Neural cell (in vitro differentiated cells): ENCODE data around the gene NHS. TPM values are rescaled to one million over a fixed set of nuclear protein-coding genes. Genes with fewer than 3 reads are reported as not detected.

Experiments
- H2AFZ ChIP-seq: fragments of 200-600, 300-800 bp; sonication (generic), shearing (Covaris generic); 2 replicates; pipeline ENCODE4 v1.6.0; 2014; ENCODE audit warnings: low read depth, mild to moderate bottlenecking, antibody characterized with exemption, low read length, moderate library complexity
- H3F3A ChIP-seq: fragments of 200-600 bp; shearing (Covaris generic); 2 replicates; pipeline ENCODE4 v1.6.1; 2016; ENCODE audit warnings: mild to moderate bottlenecking, moderate library complexity, mixed read lengths, antibody characterized with exemption, low read length; ENCODE audit not compliant: insufficient read depth, poor library complexity, severe bottlenecking
- H3K27ac ChIP-seq: fragments of 200-600, 300-800 bp; sonication (generic), shearing (Covaris generic); 2 replicates; pipeline ENCODE4 v1.5.1; 2014; ENCODE audit warnings: mild to moderate bottlenecking, low read length, moderate library complexity
- H3K27me3 ChIP-seq: fragments of 300-800, 200-600 bp; sonication (generic), shearing (Covaris generic); 2 replicates; pipeline ENCODE4 v1.6.0; 2014; ENCODE audit warnings: mild to moderate bottlenecking, low read depth, low read length, moderate library complexity; ENCODE audit not compliant: insufficient read depth
- H3K36me3 ChIP-seq: fragments of 300-800, 200-600 bp; sonication (generic), shearing (Covaris generic); 2 replicates; pipeline ENCODE4 v1.5.1; 2014; ENCODE audit warnings: mild to moderate bottlenecking, antibody characterized with exemption, low read length, moderate library complexity; ENCODE audit not compliant: insufficient read depth
- H3K4me2 ChIP-seq: fragments of 300-800, 200-600 bp; sonication (generic), shearing (Covaris generic); 2 replicates; pipeline ENCODE4 v1.6.0; 2014; ENCODE audit warnings: mild to moderate bottlenecking, low read length
- H3K4me3 ChIP-seq: fragments of 300-800, 200-600 bp; sonication (generic), shearing (Covaris generic); 2 replicates; pipeline ENCODE4 v1.5.1; 2014; ENCODE audit warnings: mild to moderate bottlenecking, low read length, moderate library complexity
- H3K79me2 ChIP-seq: fragments of 200-600 bp; shearing (Covaris generic); replicated peaks from 2 replicates; pipeline ENCODE4 v1.6.0; 2014; ENCODE audit warnings: mild to moderate bottlenecking, low read length, moderate library complexity; ENCODE audit not compliant: insufficient read depth
- H3K9ac ChIP-seq: fragments of 300-800, 200-600 bp; sonication (generic), shearing (Covaris generic); 2 replicates; pipeline ENCODE4 v1.6.1; 2016; ENCODE audit warnings: mild to moderate bottlenecking, low read length, mixed read lengths
- H3K9me2 ChIP-seq: fragments of 200-600 bp; shearing (Covaris generic); 2 replicates; pipeline ENCODE4 v1.6.1; 2016; ENCODE audit warnings: mild to moderate bottlenecking, low read length, mixed read lengths; ENCODE audit not compliant: insufficient read depth
- H3K9me3 ChIP-seq: fragments of 200-600, 300-800 bp; sonication (generic), shearing (Covaris generic); 2 replicates; pipeline ENCODE4 v1.6.1; 2016; ENCODE audit warnings: mild to moderate bottlenecking, mixed run types, low read length, moderate library complexity, mixed read lengths
- H4K20me1 ChIP-seq: fragments of 200-600 bp; shearing (Covaris generic); 2 replicates; pipeline ENCODE4 v1.6.1; 2016; ENCODE audit warnings: mild to moderate bottlenecking, mixed run types; ENCODE audit not compliant: insufficient read depth
- EP300 ChIP-seq: fragments of 450-650 bp; conservative IDR thresholded peaks from 2 replicates; pipeline ENCODE4 v1.6.1; 2014; ENCODE audit warnings: antibody characterized with exemption, mild to moderate bottlenecking, moderate library complexity; ENCODE audit not compliant: poor library complexity, severe bottlenecking
- EZH2 ChIP-seq: fragments of 200-600, 300-800 bp; shearing (Covaris generic), sonication (generic); IDR thresholded peaks from 2 replicates; pipeline ENCODE4 v1.6.1; 2014; ENCODE audit warnings: antibody characterized with exemption, low read length, borderline replicate concordance, mild to moderate bottlenecking; ENCODE audit not compliant: insufficient read depth, poor library complexity, severe bottlenecking
- MXI1 ChIP-seq: fragments of 450-650 bp; conservative IDR thresholded peaks from 2 replicates; pipeline ENCODE4 v1.6.1; 2014; ENCODE audit warnings: antibody characterized with exemption, mild to moderate bottlenecking; ENCODE audit not compliant: poor library complexity, severe bottlenecking
- POLR2AphosphoS5 ChIP-seq: IDR thresholded peaks from 2 replicates; pipeline ENCODE4 v1.6.1; 2012
- RAD21 ChIP-seq: fragments of 450-650 bp; conservative IDR thresholded peaks from 2 replicates; pipeline ENCODE4 v1.6.1; 2014; ENCODE audit warnings: antibody characterized with exemption, mild to moderate bottlenecking, moderate library complexity
- SMC3 ChIP-seq: fragments of 450-650 bp; conservative IDR thresholded peaks from 2 replicates; pipeline ENCODE4 v1.6.1; 2014; ENCODE audit warnings: antibody characterized with exemption, mild to moderate bottlenecking, moderate library complexity; ENCODE audit not compliant: poor library complexity
- TAF1 ChIP-seq: IDR thresholded peaks from 2 replicates; pipeline ENCODE4 v1.6.1; 2012; ENCODE audit warnings: low read depth
- polyA plus RNA-seq: library from polyadenylated mRNA; depleted of rRNA; stranded (reverse); fragments of >200 nt; gene quantifications from 2 replicates; pipeline ENCODE4 v1.2.3, GENCODE V29; 2014
- TF ChIP-seq, protein P1 (sequence below): fragments of 450-650 bp; IDR thresholded peaks from 2 replicates; pipeline ENCODE4 v1.5.1; 2014; ENCODE audit warnings: antibody characterized with exemption, mild to moderate bottlenecking, moderate library complexity; ENCODE audit not compliant: poor library complexity, severe bottlenecking
- TF ChIP-seq, protein P2 (sequence below): IDR thresholded peaks from 2 replicates; pipeline ENCODE4 v1.6.1; 2012; ENCODE audit warnings: borderline replicate concordance

NHS gene
- polyA plus RNA-seq, 1 donor from 2014 or later = 1.9 TPM

DNA sequence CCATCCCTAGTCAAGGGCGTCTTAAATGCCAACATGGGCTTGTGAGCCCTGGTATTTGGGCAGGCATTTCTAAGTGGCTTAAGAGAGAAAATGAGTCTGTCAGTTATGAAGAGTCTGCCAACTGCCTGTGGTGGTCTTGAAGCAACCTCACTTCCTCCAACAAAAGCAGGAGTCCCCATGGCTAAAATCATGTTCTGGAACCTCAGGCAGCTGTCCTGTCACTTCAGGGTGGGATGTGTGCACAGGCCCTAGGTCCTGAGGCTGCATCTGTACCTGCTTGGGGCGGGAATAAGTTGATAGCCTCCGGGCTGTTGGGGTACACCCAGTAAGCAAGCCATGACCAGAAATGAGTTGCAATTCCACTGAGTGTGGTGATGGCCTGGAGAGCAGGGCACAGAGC lies 247.3 kb downstream of the NHS start:
- H2AFZ ChIP-seq = no peak overlapping the region
- H3K79me2 ChIP-seq = no peaks in the 10 kb centered on the region
- no peaks in the 10 kb centered on the region for H3F3A ChIP-seq
- no peak overlapping the region for H3K4me3 ChIP-seq
- H3K9me2 ChIP-seq = no peaks in the 10 kb centered on the region
- H3K36me3 ChIP-seq = no peaks in the 10 kb centered on the region
- no peaks in the 10 kb centered on the region for H3K27me3 ChIP-seq
- H4K20me1 ChIP-seq = no peaks in the 10 kb centered on the region
- H3K9ac ChIP-seq = no peak overlapping the region
- TF ChIP-seq RAD21 (no peak), TAF1 (no peak), MXI1 (no peak), EP300 (no peak), POLR2AphosphoS5 (no peak), EZH2 (no peak), SMC3 (no peak)
- TF ChIP-seq, protein P1, sequence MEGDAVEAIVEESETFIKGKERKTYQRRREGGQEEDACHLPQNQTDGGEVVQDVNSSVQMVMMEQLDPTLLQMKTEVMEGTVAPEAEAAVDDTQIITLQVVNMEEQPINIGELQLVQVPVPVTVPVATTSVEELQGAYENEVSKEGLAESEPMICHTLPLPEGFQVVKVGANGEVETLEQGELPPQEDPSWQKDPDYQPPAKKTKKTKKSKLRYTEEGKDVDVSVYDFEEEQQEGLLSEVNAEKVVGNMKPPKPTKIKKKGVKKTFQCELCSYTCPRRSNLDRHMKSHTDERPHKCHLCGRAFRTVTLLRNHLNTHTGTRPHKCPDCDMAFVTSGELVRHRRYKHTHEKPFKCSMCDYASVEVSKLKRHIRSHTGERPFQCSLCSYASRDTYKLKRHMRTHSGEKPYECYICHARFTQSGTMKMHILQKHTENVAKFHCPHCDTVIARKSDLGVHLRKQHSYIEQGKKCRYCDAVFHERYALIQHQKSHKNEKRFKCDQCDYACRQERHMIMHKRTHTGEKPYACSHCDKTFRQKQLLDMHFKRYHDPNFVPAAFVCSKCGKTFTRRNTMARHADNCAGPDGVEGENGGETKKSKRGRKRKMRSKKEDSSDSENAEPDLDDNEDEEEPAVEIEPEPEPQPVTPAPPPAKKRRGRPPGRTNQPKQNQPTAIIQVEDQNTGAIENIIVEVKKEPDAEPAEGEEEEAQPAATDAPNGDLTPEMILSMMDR = no peak
- TF ChIP-seq, protein P2, sequence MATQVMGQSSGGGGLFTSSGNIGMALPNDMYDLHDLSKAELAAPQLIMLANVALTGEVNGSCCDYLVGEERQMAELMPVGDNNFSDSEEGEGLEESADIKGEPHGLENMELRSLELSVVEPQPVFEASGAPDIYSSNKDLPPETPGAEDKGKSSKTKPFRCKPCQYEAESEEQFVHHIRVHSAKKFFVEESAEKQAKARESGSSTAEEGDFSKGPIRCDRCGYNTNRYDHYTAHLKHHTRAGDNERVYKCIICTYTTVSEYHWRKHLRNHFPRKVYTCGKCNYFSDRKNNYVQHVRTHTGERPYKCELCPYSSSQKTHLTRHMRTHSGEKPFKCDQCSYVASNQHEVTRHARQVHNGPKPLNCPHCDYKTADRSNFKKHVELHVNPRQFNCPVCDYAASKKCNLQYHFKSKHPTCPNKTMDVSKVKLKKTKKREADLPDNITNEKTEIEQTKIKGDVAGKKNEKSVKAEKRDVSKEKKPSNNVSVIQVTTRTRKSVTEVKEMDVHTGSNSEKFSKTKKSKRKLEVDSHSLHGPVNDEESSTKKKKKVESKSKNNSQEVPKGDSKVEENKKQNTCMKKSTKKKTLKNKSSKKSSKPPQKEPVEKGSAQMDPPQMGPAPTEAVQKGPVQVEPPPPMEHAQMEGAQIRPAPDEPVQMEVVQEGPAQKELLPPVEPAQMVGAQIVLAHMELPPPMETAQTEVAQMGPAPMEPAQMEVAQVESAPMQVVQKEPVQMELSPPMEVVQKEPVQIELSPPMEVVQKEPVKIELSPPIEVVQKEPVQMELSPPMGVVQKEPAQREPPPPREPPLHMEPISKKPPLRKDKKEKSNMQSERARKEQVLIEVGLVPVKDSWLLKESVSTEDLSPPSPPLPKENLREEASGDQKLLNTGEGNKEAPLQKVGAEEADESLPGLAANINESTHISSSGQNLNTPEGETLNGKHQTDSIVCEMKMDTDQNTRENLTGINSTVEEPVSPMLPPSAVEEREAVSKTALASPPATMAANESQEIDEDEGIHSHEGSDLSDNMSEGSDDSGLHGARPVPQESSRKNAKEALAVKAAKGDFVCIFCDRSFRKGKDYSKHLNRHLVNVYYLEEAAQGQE = no peak
- H3K4me2 ChIP-seq = no peak overlapping the region
- H3K9me3 ChIP-seq = no peaks in the 10 kb centered on the region
- H3K27ac ChIP-seq = no peak overlapping the region

DNA sequence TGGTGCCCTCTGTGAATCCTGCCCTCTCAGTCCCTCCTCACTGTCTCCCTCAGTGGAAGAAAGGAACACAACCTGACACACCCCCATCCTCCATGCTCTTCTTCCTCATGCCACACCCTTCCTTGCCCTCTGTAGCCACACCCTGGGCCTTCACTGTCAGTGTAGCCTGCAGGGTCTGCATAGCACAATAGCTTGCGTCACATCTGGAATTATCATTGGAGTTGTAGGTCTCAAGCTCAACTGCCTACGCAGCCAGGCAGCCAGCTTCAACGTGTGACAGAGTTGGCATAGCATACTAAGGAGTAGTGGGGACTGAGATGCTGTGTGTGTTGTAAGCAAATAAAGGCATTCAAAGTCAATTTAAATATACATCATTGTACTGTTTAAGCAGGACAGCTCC lies 248.8 kb downstream of the NHS start:
- H3K27me3 ChIP-seq = no peaks in the 10 kb centered on the region
- no peak overlapping the region for H3K27ac ChIP-seq
- no peak overlapping the region for H3K4me2 ChIP-seq
- no peak overlapping the region for H3K4me3 ChIP-seq
- no peak overlapping the region for H3K9ac ChIP-seq
- H3F3A ChIP-seq = no peaks in the 10 kb centered on the region
- no peaks in the 10 kb centered on the region for H4K20me1 ChIP-seq
- no peaks in the 10 kb centered on the region for H3K9me3 ChIP-seq
- H3K36me3 ChIP-seq = no peaks in the 10 kb centered on the region
- no peaks in the 10 kb centered on the region for H3K79me2 ChIP-seq
- TF ChIP-seq RAD21 = no peak
- no peak for TF ChIP-seq EZH2
- TF ChIP-seq TAF1 = no peak
- TF ChIP-seq, protein P1 = no peak
- TF ChIP-seq MXI1 = no peak
- TF ChIP-seq SMC3 = no peak
- no peak for TF ChIP-seq EP300
- TF ChIP-seq, protein P2 = no peak
- no peak for TF ChIP-seq POLR2AphosphoS5
- no peaks in the 10 kb centered on the region for H3K9me2 ChIP-seq
- H2AFZ ChIP-seq = no peak overlapping the region
